GM11168 (cell line): ENCODE results near the gene ZNF540.
"Not testable (repeated sequence)": the region's sequence is repeated elsewhere in the genome, so short reads cannot be mapped to it uniquely, and the experiment has no call there.

Experiments
- in situ Hi-C: fragments of 300-500 bp; cut with MboI; formaldehyde crosslinking; loops from one replicate; pipeline ENCODE4 v1.12.0; 2022; ENCODE audit warnings: low sequenced_read_pairs; ENCODE audit not compliant: unreplicated experiment

ZNF540 gene

DNA sequence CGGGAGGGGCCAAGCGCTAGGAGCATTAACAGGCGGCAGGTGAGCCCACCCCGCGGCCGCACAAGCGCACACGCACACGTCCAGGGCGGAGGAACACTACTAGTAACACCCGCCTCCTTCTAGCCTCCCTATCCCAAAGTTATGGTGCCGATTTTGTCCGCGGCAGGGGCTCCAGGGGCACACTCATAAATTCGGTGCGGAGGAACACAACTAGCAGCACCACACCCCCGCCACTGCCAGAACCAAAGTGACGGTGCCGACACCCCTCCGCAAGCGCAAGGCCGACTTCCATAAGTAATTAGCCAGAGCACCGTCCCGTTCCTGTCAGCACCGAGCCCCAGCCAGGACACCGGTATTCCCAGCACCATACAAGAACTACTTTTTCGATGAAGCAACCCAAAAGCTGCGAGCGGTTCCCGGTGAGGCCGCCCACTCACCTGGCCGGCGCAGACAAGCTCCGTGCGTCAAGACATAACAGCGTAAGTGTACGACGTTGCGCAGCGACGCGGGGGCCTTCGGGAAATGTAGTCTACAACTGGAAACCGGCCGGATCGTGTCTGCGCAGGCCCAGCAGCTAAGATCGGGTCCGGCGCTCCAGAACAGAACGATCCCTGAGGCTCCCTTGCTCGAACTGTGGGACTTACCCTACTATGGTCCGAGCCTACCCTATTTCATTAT is at the start of gene ZNF540, which contains the start of gene ZNF571:
Gene ZNF540 (plus strand): TSS at position 573 of the 678 bp plus-strand sequence. CDS start 3,572 bp downstream, outside the sequence.
Gene ZNF571 (minus strand): TSS at position 489 of the 678 bp plus-strand sequence. CDS start 8,116 bp downstream, outside the sequence.
- in situ Hi-C loops, result no loop called here

DNA sequence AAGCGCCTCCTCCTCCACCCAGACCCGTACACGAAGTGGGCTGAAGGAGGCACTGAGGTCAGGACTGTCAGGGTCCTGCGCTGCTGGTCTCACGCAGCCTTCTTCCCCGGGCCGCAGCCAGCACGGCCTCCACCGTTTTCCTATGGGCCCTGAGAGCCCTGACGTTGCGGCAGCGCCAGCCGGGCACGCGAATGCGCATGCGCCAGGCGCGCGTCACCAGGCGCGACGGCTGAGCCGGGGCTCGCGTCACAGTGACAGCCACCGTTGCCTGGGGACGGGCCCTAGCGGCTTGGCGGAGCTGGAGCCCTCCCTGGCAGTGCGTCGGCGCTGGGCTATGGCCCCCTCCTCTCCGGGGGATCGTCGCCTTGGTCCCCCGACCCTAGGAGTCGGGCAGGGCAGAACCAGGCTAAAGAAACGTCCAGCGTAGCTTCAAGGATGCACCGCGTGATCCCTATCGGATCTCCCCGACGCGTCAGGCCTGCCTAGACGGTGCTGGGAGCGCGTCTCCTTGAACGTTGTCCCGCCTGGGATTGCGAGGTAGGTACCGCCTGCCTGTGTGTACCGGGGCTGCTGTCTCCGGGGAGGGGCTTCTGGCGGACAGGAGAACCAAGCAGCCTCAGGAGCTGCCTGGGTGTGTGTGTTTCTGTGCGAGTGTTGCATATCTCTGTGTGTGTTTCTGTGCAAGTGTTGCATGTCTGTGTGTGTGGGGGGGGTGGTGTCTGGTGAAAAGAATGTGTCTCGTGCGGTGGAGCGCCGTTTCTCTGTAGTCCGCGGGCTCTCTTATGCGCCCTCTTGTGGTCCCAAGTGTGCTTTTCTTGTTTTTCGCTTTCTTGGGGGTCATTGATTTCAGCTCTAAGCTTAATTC is 43.3 kb upstream of the ZNF540 start:
- in situ Hi-C loops, result no loop called here

DNA sequence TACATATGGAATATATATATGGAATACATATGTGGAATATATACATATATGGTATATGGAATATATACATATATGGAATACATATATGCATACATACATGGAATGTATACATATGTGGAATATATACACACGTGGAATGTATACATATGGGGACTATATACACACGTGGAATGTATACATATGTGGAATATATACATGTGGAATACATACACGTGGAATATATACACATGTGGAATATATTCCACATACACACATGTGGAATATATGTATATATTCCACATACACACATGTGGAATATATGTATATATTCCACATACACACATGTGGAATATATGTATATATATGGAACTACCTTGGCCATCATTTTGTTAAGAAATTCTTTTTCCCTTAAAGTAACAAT is 31.2 kb upstream of the ZNF540 start:
- in situ Hi-C loops, result no loop called here

DNA sequence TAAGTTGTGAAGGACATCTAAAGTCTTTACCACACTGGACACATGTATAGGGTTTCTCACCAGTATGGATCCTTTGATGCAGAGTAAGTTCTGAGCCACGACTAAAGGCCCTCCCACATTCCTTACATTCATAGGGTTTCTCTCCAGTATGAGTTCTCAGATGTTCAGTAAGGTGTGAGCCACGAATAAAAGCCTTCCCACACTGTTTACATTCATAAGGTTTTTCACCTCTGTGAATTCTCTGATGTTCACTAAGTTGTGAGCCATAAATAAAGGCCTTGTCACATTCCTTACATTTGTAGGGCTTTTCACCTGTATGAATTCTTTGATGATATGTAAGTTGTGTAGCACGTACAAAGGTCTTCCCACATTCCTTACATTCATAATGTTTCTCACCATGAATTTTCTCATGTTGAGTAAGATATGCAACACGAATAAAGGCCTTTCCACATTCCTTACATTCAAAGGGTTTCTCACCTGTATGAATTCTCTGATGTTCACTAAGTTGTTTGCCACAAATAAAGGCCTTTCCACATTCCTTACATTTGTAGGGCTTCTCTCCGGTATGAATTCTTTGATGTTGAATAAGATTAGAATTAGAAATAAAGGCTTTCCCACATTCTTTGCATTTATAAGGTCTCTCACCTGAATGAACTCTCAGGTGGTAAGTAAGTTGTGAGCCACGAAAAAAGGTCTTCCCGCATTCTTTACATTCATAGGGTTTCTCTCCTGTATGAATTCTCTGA is 29.9 kb upstream of the ZNF540 start:
- in situ Hi-C loops, result no loop called here

DNA sequence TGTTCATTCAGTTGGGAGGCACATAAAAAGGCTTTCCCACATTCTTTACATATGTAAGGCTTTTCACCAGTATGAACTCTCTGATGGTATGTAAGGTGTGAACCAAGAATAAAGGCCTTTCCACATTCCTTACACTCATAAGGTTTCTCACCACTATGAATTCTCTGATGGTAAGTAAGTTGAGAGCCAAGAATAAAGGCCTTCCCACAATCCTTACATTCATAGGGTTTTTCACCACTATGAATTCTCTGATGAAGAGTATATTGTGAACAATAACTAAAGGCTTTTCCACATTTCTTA is 29.4 kb upstream of the ZNF540 start:
- in situ Hi-C loops, result no loop called here

DNA sequence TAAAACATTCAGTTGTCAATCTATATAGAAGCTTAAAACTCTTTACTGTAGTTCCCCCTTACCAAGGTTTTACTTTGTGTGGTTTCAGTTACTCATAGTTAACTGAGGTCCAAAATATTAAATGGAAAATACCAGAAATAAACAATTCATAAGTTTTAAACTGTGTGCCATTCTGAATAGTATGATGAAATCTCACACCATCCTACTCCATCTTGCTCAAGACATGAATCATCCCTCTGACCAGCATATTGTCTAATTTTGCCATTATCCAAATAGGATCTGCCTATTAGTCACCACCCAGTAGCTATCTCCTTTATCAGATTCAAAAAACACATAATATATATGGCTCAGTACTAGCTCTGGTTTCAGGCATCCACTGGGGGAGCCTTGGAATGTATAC is 22.5 kb upstream of the ZNF540 start:
- in situ Hi-C loops, result no loop called here

DNA sequence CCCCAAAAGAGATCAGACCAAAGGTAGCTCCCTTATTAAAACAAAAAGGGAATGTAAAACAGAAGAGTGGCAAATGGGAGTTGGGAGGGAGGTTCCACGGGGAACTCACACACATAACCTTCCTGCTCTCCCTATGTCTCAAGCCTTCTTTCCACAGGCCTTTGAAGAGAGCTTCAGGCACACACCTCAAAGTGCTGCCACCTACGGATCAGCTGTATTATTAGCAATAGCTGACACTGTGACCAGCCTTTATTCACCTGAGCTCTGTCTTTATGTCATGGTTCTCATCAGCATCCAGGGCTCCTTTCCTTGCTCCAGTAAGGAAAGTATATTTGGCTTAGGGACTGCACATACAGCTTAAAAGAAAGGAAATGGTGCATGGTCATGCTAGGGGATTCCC is 11.3 kb upstream of the ZNF540 start:
- in situ Hi-C loops, result no loop called here

DNA sequence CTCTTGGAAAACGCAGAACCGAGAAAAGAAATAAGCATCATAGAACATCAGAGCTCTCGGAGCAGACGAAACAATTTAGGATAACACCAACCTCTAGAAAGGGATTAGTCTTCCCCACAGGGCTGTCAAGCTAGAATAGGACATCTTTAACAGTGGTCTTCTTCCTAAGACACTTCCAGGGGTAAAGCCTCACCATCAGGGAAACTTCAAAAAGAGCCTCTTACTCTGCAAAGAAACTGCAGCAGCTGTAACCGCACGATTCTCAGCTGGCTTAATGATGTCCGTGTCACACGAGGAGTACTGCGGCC is 726 bp upstream of the ZNF540 start:
- in situ Hi-C loops, result no loop called here

DNA sequence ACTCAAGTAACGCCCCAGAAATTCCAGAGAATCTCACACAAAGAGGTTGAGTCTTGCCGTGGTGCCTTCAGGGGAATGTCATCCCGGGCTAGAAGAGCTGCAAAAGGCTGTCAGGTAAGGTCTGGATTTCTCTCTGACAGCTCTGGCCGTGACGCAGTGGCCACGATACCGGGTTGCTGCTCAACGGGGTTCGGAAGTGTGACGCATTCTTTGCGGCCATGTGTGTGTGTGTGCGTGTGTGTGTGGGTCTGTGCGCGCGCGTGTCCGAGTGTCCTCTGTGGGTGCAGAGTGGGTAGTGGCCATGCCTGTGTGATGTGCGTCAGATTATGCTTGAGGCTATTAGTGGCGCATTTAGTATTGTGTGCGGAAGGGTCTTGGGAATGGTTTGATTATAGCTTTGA is 306 bp downstream of the ZNF540 start:
- in situ Hi-C loops, result no loop called here

DNA sequence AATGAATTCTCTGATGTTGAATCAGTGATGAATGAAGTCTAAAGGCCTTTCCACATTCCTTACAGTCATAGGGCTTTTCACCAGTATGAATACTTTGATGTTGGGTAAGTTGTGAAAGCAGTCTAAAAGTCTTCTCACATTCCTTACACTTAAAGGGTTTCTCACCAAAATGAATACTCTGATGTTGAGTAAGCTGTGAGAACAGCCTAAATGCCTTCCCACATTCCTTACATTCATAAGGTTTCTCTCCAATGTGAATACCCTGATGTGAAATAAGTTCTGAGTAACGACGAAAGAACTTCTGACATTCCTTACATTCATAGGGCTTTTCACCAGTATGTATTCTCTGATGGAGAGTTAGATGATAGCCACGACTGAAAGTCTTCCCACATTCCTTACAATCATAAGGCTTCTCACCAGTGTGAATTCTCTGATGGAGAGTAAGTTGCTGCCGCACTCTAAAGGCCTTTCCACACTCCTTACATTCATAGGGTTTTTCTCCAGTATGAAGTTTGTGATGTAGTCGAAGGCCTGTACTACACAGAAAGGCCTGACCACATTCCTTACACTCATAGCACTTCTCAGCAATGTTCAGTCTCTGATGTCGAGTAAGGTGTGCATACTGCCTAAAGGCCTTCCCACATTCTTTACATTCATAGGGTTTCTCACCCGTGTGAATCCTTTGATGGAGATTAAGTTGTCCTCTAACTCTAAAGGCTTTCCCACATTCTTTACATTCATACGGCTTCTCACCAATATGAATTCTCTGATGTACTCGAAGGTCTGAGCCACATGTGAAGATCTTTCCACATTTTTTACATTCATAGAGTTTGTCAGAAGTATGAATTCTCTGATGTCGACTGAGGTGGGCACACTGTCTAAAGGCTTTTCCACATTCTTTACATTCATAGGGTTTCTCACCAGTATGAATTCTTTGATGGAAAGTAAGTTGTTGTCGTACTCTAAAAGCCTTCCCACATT is 40.7 kb downstream of the ZNF540 start:
- in situ Hi-C loops, result no loop called here

DNA sequence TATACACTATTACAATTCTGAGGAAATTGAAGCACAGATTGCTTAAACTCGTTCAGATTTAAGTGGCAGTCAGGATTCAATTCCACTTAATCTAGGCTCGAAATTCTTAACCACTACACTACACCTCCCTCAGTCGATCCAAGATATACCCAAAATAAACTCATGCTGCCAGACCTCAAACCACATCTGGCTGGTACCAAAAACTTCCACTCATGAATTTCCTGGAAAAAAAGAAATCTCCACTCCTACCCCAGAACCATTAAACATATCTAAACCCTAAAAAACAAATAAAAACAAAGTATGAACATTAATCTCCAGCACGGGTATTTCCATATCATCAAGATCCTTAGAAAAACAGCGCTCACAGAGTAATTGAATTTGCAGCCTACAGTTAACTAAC is 59.4 kb downstream of the ZNF540 start:
- in situ Hi-C loops, result no loop called here

DNA sequence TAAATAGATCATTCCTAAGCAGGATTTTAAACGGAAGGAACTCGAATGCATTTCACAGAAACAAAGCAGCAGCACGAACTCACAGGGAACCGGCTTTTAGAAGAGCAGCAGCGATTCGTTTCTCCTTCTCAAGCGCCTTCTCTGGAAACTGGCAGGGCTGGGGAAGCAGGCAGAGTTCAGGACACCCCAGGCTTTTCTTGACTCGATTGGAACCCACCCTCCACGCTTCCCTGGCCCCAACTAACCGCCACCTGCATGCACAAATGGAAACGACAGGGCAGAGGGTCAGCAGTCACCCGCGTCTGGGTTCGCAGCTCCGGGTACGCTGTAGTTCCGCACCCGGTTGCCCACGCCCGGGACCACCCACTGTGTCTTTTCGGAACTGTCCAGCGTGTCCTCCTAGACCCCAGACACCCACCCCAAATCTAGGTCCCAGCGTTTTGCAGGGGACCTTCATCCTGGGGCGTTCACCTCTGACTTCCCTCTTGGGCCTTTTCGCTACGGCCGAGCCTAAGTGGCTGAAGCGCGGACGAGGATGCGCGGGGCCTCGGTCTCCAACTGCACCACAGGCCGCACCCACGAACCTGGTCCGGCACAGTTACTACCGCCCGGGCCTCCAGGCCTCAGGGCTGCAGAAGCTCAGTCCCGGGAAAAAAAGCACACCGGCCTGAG is 60.1 kb downstream of the ZNF540 start:
- in situ Hi-C loops, result no loop called here

DNA sequence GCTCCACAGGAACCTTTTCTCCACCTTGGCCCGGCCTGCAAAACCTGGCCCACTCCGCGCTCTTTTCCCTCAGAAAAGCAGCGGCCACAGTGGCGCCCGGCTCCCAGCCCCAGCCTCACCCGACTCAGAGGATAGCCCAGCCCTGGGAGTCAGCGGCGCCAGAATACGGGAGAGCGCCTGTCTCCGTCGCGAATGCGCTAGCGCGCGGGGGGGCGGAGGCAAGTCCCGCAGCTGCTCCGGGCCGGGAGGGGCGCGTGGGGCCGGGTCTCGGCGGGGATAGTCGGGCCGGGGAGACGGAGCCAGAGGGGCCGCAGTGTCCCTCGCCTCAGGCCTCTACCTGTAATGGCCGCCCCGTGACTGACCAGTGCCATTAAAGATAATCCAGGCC is 60.6 kb downstream of the ZNF540 start, which contains the start of gene ZFP30:
Gene ZFP30 (minus strand): TSS at position 165 of the 388 bp plus-strand sequence. CDS start 7,643 bp downstream, outside the sequence.
- in situ Hi-C loops, result no loop called here

DNA sequence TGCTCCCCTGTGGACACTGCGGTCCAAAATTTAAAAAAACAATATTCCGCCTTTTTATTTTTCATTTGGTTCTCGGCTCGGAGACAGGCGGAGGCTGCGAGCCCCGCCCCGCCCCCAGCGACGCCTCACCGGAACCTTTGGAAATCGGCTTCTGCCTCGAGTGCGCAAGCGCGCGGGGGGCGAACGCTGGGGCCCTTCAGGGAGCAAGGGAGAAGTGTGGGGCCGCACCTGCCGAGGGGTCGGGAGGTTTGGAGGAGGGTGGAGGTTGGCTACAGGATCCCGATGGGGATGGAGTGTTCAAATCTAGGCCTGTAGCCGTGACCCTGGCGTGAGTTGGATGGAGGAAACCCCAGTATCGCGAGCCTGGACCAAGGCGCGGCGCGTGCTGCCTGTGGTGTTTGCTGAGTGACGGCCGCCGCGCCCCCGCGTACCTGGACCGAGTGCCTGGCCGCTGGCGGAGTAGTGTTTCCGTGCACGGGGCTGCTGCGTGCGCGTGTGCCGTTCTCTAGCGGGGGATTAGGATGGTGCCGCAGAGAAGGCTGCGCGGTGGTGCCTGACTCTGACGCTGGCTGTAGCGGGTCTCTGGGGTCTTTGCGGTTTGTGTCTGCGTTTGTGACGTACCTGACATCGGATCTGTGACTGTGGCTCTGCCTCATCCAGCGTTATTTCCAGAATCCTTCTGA is 61.2 kb downstream of the ZNF540 start:
- in situ Hi-C loops, result no loop called here

DNA sequence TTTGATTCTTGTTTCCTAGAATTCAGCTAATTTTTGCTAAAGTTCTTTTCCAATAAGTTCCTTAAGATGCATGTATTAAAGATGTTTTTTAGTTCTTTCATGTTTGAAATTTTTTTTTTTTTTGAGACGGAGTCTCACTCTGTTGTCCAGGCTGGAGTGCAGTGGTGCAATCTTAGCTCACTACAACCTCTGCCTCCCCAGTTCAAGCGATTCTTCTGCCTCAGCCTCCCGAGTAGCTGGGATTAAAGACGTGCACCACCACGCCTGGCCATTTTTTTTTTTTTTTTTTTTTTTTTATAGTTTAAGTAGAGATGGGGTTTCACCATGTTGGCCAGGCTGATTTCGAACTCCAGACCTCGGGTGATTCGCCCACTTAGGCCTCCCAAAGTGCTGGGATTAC is 62.5 kb downstream of the ZNF540 start:
- in situ Hi-C loops, result not testable (repeated sequence)
